Measurements from ENCODE around the gene MRPL1. TPM values are rescaled to one million over a fixed set of nuclear protein-coding genes. Genes with fewer than 3 reads are reported as not detected.

Gene MRPL1
- total RNA-seq, 3 donors from 2014 or later, result 17.1 to 26.3 (median 21.0) TPM

GRCh38 chr4:77917601-77918000 is 55.0 kb downstream of the MRPL1 start:
- Histone ChIP-seq H3K27ac (no peak overlapping the region), H3K4me3 (no peak overlapping the region), H3K36me3 (no peaks in the 10 kb centered on the region), H3K27me3 (no peaks in the 10 kb centered on the region), H3K9me3 (no peaks in the 10 kb centered on the region), H3K4me1 (no peaks in the 10 kb centered on the region)
- TF ChIP-seq POLR2A (IDR thresholded peaks at IDR 0.05), result no peak
- TF ChIP-seq POLR2AphosphoS5 (IDR thresholded peaks at IDR 0.05), result no peak
- TF ChIP-seq CTCF (IDR thresholded peaks at IDR 0.05), result no peak
- no peak for DNase-seq (ENCODE audit: low spot score in 2 of 2)
- intact Hi-C loops (cut with DNase I; ENCODE audit: low total_unique reads), result no loop called here

GRCh38 chr4:77920371-77920770 is 57.7 kb downstream of the MRPL1 start:
- TF ChIP-seq POLR2A (IDR thresholded peaks at IDR 0.05) (no peak), CTCF (IDR thresholded peaks at IDR 0.05) (no peak), POLR2AphosphoS5 (IDR thresholded peaks at IDR 0.05) (no peak)
- H3K36me3 ChIP-seq, result no peaks in the 10 kb centered on the region
- no peaks in the 10 kb centered on the region for H3K9me3 ChIP-seq
- intact Hi-C loops (cut with DNase I; ENCODE audit: low total_unique reads), result no loop called here
- DNase-seq (ENCODE audit: low spot score in 2 of 2), result no peak
- H3K27ac ChIP-seq, result no peak overlapping the region
- no peak overlapping the region for H3K4me3 ChIP-seq
- no peaks in the 10 kb centered on the region for H3K27me3 ChIP-seq
- no peaks in the 10 kb centered on the region for H3K4me1 ChIP-seq

- intact Hi-C loops (cut with DNase I; ENCODE audit: low total_unique reads), result no loop called here
Observed at GRCh38 chr4:77921701-77922100, 59.1 kb downstream of the MRPL1 start.

GRCh38 chr4:77922158-77923094 is 59.8 kb downstream of the MRPL1 start:
- intact Hi-C loops (cut with DNase I; ENCODE audit: low total_unique reads), result no loop called here
- Histone ChIP-seq H3K9me3 (no peaks in the 10 kb centered on the region), H3K36me3 (no peaks in the 10 kb centered on the region), H3K4me1 (no peaks in the 10 kb centered on the region), H3K27me3 (no peaks in the 10 kb centered on the region), H3K27ac (no peak overlapping the region), H3K4me3 (no peak overlapping the region)
- TF ChIP-seq POLR2A (IDR thresholded peaks at IDR 0.05), result no peak
- TF ChIP-seq POLR2AphosphoS5 (IDR thresholded peaks at IDR 0.05), result no peak
- TF ChIP-seq CTCF (IDR thresholded peaks at IDR 0.05), result no peak
- DNase-seq (ENCODE audit: low spot score in 2 of 2), result no peak

More at GRCh38 chr4:77921701-77922100, 59.1 kb downstream of the MRPL1 start:
- no peak overlapping the region for H3K4me3 ChIP-seq
- H3K27ac ChIP-seq, result no peak overlapping the region
- no peaks in the 10 kb centered on the region for H3K36me3 ChIP-seq
- no peaks in the 10 kb centered on the region for H3K4me1 ChIP-seq
- no peaks in the 10 kb centered on the region for H3K9me3 ChIP-seq
- DNase-seq (ENCODE audit: low spot score in 2 of 2), result no peak
- no peaks in the 10 kb centered on the region for H3K27me3 ChIP-seq
- no peak for TF ChIP-seq POLR2A (IDR thresholded peaks at IDR 0.05)
- no peak for TF ChIP-seq CTCF (IDR thresholded peaks at IDR 0.05)
- no peak for TF ChIP-seq POLR2AphosphoS5 (IDR thresholded peaks at IDR 0.05)

All from breast epithelium (tissue), 4 donors.